ENCODE measurements around the gene SRD5A1. TPM values are rescaled to one million over a fixed set of nuclear protein-coding genes. Genes with fewer than 3 reads are reported as not detected.

SRD5A1 gene
- polyA plus RNA-seq (ENCODE audit: insufficient read length), result 12.1 TPM

GRCh38 chr5:6632888-6633468 is at the start of gene SRD5A1, which contains the start of gene NSUN2:
Gene SRD5A1, plus strand, starts transcription at chr5:6633440. Its CDS starts 137 bp downstream, at chr5:6633577.
Gene NSUN2, minus strand, starts transcription at chr5:6633044. Its CDS starts 65 bp downstream, at chr5:6632979.
- DNase-seq (ENCODE audit: low read depth), result peak; percentile 72

GRCh38 chr5:6584101-6584645 is 49.1 kb upstream of the SRD5A1 start:
- no peak for DNase-seq (ENCODE audit: low read depth)

GRCh38 chr5:6584727-6585126 is 48.5 kb upstream of the SRD5A1 start:
- DNase-seq (ENCODE audit: low read depth), result no peak

GRCh38 chr5:6585168-6585567 is 48.1 kb upstream of the SRD5A1 start:
- no peak for DNase-seq (ENCODE audit: low read depth)

- no peak for DNase-seq (ENCODE audit: low read depth)
Observed at GRCh38 chr5:6585939-6586646, 47.1 kb upstream of the SRD5A1 start.

GRCh38 chr5:6586647-6587042 is 46.6 kb upstream of the SRD5A1 start:
- no peak for DNase-seq (ENCODE audit: low read depth)

GRCh38 chr5:6587171-6587570 is 46.1 kb upstream of the SRD5A1 start:
- DNase-seq (ENCODE audit: low read depth), result no peak

GRCh38 chr5:6590581-6590980 is 42.7 kb upstream of the SRD5A1 start:
- DNase-seq (ENCODE audit: low read depth), result no peak

GRCh38 chr5:6591671-6592288 is 41.5 kb upstream of the SRD5A1 start:
- DNase-seq (ENCODE audit: low read depth), result no peak

- no peak for DNase-seq (ENCODE audit: low read depth)
Observed at GRCh38 chr5:6592601-6593000, 40.6 kb upstream of the SRD5A1 start.

GRCh38 chr5:6593148-6594016 is 39.9 kb upstream of the SRD5A1 start:
- no peak for DNase-seq (ENCODE audit: low read depth)

- no peak for DNase-seq (ENCODE audit: low read depth)
Observed at GRCh38 chr5:6594066-6594465, 39.2 kb upstream of the SRD5A1 start.

- DNase-seq (ENCODE audit: low read depth), result no peak
Observed at GRCh38 chr5:6595405-6595804, 37.8 kb upstream of the SRD5A1 start.

- no peak for DNase-seq (ENCODE audit: low read depth)
Observed at GRCh38 chr5:6596388-6596787, 36.9 kb upstream of the SRD5A1 start.

GRCh38 chr5:6597557-6597956 is 35.7 kb upstream of the SRD5A1 start:
- DNase-seq (ENCODE audit: low read depth), result no peak

- no peak for DNase-seq (ENCODE audit: low read depth)
Observed at GRCh38 chr5:6598351-6598900, 34.8 kb upstream of the SRD5A1 start.

GRCh38 chr5:6599739-6600138 is 33.5 kb upstream of the SRD5A1 start:
- no peak for DNase-seq (ENCODE audit: low read depth)

GRCh38 chr5:6601271-6601670 is 32.0 kb upstream of the SRD5A1 start:
- no peak for DNase-seq (ENCODE audit: low read depth)

GRCh38 chr5:6601816-6602215 is 31.4 kb upstream of the SRD5A1 start:
- DNase-seq (ENCODE audit: low read depth), result no peak

- DNase-seq (ENCODE audit: low read depth), result no peak
Observed at GRCh38 chr5:6602441-6602840, 30.8 kb upstream of the SRD5A1 start.

- DNase-seq (ENCODE audit: low read depth), result no peak
Observed at GRCh38 chr5:6603643-6604042, 29.6 kb upstream of the SRD5A1 start.
